Measurements from ENCODE around the gene TFRC.
"Not testable (repeated sequence)": the region's sequence is repeated elsewhere in the genome, so short reads cannot be mapped to it uniquely, and the experiment has no call there.

Gene TFRC

GRCh38 chr3:196081834-196082618, at the start of gene TFRC:
Gene TFRC, minus strand, starts transcription at chr3:196082090. Its CDS starts 4,991 bp downstream, at chr3:196077099.
- peak; percentile 97 for DNase-seq

- no peak for DNase-seq
These were observed 46.4 kb upstream of the TFRC start for GRCh38 chr3:196128172-196128843.

- DNase-seq, result peak; percentile 46
These were observed 45.6 kb upstream of the TFRC start for GRCh38 chr3:196127308-196128040.

GRCh38 chr3:196124608-196125007, 42.7 kb upstream of the TFRC start:
- DNase-seq, result no peak

- no peak for DNase-seq
These were observed 40.8 kb upstream of the TFRC start for GRCh38 chr3:196122688-196123046.

GRCh38 chr3:196122021-196122687, 40.3 kb upstream of the TFRC start:
- DNase-seq, result no peak

- no peak for DNase-seq
These were observed 39.2 kb upstream of the TFRC start for GRCh38 chr3:196121066-196121465.

- peak; percentile 57 for DNase-seq
These were observed 38.5 kb upstream of the TFRC start for GRCh38 chr3:196120291-196120951.

- no peak for DNase-seq
These were observed 35.9 kb upstream of the TFRC start for GRCh38 chr3:196117809-196118208.

- DNase-seq, result no peak
These were observed 33.8 kb upstream of the TFRC start for GRCh38 chr3:196115678-196116083.

- DNase-seq, result peak; percentile 70
These were observed 30.1 kb upstream of the TFRC start for GRCh38 chr3:196111939-196112386.

- no peak for DNase-seq
These were observed 26.3 kb upstream of the TFRC start for GRCh38 chr3:196108075-196108743.

GRCh38 chr3:196104707-196105106, 22.8 kb upstream of the TFRC start:
- not testable (repeated sequence) for DNase-seq

- not testable (repeated sequence) for DNase-seq
These were observed 16.6 kb upstream of the TFRC start for GRCh38 chr3:196098365-196098980.

- no peak for DNase-seq
These were observed 15.7 kb upstream of the TFRC start for GRCh38 chr3:196097373-196098154.

GRCh38 chr3:196096382-196096953, 14.6 kb upstream of the TFRC start:
- DNase-seq, result no peak

GRCh38 chr3:196093317-196094111, 11.6 kb upstream of the TFRC start:
- DNase-seq, result no peak

GRCh38 chr3:196087906-196088305, 6.0 kb upstream of the TFRC start:
- no peak for DNase-seq

- DNase-seq, result no peak
These were observed 705 bp upstream of the TFRC start for GRCh38 chr3:196082619-196082971.
